ENCODE data around the gene WRNIP1.

- TF ChIP-seq POLR2A (IDR thresholded peaks at IDR 0.05), result no peak
- TF ChIP-seq CTCF (IDR thresholded peaks at IDR 0.05), result no peak
These were observed 69.1 kb downstream of the WRNIP1 start for GRCh38 chr6:2834262-2834661.

Measured in thyroid gland (tissue), 4 donors.